ENCODE measurements around the gene TPSD1.

TPSD1 gene

DNA sequence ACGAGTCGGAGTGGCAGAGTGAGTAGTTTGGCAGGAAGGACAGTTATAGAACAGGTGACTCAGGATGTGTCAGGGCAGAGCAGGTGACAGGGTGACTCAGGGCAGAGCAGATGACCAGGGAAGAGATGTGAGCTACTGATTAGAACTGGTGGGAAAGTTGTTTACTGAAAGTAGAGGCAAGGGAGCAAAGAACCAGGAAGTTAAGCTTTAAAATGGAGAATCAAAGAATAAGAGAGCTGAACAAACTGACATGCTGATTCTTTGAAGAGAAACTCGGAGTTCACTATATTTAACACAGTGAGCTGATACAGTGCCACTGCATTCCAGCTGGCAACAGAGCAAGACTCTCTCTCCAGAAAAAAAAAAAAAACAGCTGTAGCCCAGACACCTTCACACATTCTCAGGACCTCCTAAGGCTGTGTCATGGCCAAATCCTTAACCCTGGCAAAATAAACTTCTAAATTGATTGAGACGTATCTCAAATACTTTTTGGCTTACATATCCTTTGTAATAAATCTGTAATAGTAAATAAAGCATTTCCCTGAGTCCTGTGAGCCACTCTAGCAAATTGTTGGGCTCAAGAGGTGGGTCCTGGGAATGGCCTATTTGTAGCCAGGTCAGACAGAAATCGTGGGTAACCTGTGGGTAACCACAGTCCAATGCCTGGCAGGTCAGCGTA, 41.3 kb downstream of the TPSD1 start:
- no peak for TF ChIP-seq POLR2A (IDR thresholded peaks at IDR 0.05; ENCODE audit: low read length)
- no peak for TF ChIP-seq GATA1 (IDR thresholded peaks at IDR 0.05; ENCODE audit: low read depth, low read length)
- peak; percentile 23 to 73 for DNase-seq

DNA sequence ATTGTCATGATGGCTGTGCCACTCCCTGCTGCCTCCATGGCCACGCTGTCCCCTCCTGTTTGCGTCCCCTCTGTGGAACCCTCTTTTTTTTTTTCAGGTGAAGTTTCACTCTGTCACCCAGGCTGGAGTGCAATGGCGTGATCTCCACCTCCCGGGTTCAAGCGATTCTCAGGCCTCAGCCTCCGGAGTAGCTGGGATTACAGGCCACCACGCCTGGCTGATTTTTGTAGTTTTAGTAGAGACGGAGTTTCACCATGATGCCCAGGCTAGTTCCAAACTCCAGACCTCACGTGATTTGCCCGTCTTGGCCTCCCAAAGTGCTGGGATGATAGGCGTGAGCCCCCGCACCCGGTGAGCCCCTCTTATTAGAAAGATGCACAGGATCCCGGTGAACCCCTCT, 42.5 kb downstream of the TPSD1 start:
- DNase-seq = no peak
- TF ChIP-seq GATA1 (IDR thresholded peaks at IDR 0.05; ENCODE audit: low read depth, low read length) (no peak), POLR2A (IDR thresholded peaks at IDR 0.05; ENCODE audit: low read length) (no peak)

DNA sequence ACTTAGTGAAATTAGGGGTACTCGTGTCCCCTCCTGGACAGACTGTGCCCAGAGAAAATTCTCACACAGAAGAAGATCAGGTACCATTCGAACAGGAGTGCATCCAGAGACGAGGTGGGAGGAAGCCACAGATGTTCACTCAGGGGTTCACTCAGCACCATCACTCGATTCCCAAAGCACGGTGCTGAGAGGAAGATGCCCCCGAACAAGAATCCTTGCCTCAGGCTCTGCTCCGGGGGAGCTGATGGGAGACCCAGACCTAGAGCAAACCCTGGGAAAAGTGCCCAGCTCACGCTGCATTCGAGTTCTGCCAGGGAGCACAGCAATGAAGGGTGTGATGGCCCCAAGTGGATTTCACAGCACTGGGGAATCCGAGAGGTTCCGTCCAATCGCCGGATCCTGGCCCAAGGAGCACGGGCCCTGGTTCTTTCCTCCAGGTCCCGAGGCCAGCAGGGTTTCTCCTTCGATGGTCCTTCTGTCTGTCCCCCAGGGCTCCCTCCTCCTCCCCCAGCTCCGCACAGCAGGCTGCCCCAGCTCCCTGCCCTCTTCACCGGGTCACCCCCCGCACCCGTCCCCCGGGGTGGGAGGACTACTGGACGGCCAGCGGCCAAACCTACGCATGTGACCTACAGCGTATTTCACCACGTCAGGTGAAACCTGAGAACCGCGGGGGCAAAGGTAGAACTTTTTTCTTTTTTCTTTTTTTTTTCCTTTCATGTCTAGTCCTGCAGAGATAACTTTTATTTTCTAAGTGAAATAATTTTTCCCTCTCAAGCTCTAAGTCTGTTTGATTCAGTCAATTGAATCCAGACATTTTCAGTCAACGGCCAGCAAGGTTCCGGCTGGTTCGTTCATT, 43.4 kb downstream of the TPSD1 start:
- no peak for DNase-seq
- TF ChIP-seq POLR2A (IDR thresholded peaks at IDR 0.05; ENCODE audit: low read length) (no peak), GATA1 (IDR thresholded peaks at IDR 0.05; ENCODE audit: low read depth, low read length) (no peak)

DNA sequence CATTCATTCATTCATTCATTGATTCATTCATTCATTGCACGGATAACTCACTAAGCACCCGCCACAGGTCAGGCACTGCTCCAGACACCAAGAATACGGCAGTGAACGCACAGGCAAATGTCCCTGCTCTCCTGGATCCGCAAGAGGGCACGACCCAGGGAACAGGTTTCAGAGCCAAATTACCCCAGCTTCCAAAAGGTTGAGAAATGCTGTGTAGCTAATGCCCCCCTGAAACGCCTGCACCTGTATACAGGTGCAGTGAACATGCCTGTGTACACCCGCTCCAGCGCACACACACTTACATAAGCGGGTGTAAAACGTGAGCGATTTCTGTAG, 44.0 kb downstream of the TPSD1 start:
- TF ChIP-seq GATA1 (IDR thresholded peaks at IDR 0.05; ENCODE audit: low read depth, low read length) (no peak), POLR2A (IDR thresholded peaks at IDR 0.05; ENCODE audit: low read length) (no peak)
- DNase-seq = no peak

DNA sequence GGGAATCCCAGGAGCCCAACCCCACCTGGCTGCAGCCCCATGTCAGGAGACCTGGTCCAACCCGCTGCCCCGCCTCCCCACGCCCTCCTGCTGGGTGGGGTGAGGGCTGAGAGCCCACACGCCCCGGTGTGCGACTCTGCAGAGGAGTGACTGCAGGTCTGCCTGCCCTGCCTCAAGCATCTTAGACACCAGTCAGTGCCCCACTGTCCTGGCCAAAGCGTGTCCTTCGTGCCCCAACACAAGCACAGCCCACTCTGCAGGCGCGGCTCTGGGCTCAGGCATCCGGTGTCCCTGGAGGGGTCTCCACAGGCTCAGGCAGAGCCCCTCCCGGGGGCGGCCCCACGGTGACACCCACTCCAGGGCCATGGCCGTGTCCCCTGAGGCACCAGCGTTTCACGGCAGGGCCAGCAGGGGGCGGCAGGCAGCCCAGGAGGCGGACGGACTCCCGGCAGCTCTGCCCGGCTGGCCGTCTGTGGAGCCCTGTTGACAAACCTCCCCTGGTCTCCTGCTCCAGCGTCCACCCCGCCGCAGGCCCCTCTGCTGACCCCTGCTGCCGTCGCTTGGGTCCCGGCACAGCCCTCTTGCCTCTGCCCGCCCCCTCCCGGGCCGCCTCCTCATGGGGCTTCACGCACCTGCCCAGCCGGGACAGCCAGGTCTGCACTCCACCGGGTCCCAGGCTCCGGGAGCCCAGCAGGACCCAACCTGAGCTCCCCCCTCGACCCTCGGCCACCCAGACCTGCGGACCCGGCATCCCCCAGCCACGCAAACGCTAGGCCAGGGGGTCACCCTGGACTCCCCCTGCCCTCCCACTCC, 45.0 kb downstream of the TPSD1 start:
- peak; percentile 63 to 82 for DNase-seq

DNA sequence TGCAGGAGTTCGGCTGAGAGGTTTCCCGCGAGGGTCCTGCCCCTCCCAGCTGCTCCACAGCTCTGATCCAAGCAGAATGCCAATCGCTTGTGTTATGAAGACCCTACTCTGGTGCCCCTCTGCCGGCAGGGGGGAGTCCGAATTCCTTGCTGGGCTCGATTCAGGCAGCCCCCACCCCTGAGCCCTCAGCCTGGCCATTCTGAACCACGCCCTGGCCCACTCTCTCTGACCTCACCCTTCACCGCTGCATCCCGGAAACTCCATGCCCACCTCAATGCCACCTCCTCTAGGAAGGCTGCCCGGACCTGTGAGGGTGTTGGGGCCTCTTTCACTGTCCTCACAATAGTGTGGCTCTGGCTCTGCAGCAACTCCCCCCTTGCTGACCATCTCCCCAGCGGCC, 45.7 kb downstream of the TPSD1 start:
- DNase-seq = no peak

More for the DNA sequence above, 45.0 kb downstream of the TPSD1 start:
- TF ChIP-seq GATA1 (IDR thresholded peaks at IDR 0.05; ENCODE audit: low read depth, low read length) = no peak
- TF ChIP-seq POLR2A (IDR thresholded peaks at IDR 0.05; ENCODE audit: low read length) = no peak

DNA sequence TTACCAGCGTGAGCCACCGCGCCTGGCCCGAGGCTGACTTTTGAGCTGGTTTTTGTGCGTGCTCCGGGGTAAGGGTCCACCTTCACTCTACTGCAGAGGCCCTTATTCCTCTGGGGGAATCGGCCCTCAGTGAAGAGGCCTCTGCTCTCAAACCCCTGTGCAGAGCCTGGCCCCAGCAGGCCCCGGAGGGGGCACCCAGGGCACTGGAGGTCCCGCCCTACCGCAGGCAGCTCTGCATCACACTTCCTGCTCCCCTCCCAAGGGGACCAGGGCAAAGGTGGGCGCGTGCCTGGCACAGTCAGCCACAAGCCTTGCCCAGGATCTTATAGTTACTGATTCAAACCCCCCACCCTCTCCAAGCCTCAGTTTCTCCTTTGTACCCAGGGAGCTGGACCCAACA, 50.0 kb downstream of the TPSD1 start:
- TF ChIP-seq GATA1 (IDR thresholded peaks at IDR 0.05; ENCODE audit: low read depth, low read length) = no peak
- no peak for TF ChIP-seq POLR2A (IDR thresholded peaks at IDR 0.05; ENCODE audit: low read length)
- no peak for DNase-seq

More for the DNA sequence above, 45.7 kb downstream of the TPSD1 start:
- TF ChIP-seq POLR2A (IDR thresholded peaks at IDR 0.05; ENCODE audit: low read length) = no peak

DNA sequence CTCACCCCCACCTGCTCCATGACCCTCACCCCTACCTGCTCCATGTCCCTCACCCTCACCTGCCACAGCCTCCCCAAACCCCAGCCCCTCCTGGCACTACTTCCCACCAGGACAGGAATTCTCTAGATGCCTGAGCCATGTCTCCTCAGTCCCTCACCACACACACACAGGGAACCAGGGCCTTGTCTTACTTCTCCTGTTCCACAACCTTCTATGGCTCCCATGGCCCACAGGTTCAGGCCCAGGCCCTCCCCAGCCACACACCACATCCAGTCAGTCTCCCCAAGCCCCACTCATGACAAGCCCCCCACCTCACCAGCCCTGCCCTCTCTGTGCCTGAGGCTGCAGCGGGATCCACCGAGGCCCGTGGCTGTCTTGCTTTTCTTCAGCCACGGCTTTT, 50.5 kb downstream of the TPSD1 start:
- DNase-seq = no peak
- TF ChIP-seq GATA1 (IDR thresholded peaks at IDR 0.05; ENCODE audit: low read depth, low read length) = no peak
- TF ChIP-seq POLR2A (IDR thresholded peaks at IDR 0.05; ENCODE audit: low read length) = no peak

DNA sequence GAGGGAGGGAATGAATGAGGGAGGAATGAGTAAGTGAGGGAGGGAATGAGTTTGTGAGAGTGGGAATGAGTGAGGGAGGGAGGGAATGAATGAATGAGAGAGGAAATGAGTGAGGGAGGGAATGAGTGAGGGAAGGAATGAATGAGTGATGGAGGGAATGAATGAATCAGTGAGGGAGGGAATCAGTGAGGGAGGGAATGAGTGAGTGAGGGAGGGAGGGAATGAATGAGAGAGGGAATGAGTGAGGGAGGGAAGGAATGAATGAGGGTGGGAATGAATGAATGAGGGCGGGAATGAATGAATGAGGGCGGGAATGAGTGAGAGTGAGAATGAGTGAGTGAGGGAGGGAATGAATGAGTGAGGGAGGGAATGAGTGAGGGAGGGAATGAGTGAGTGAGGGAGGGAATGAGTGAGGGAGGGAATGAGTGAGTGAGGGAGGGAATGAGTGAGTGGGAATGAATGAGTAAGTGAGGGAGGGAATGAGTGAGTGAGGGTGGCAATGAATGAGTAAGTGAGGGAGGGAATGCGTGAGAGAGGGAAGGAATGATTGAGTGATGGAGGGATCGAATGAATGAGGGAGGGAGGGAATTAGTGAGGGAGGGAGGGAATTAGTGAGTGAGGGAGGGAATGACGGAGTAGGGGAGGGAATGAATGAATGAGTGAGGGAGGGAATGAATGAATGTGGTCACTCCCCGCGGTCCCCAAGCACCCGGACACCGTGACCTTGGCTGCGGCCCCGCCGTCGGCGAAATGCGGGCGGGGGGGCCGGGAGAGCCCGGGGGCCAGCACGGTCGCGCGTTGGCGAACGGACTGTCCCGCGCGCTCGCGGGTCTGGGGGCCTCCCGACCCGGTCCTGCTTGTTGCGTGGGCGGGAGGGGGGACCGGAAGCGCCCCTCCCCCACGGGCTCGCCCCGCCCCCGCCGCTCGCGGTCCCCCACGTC, 52.4 kb downstream of the TPSD1 start:
- TF ChIP-seq POLR2A (IDR thresholded peaks at IDR 0.05; ENCODE audit: low read length) = no peak
- no peak for TF ChIP-seq GATA1 (IDR thresholded peaks at IDR 0.05; ENCODE audit: low read depth, low read length)

More for the DNA sequence above, 52.4 kb downstream of the TPSD1 start:
- DNase-seq = peak in 1 of 2 experiments; percentile 92

Measured in erythroblast (primary cell).